K562 (cell line): Measurements from ENCODE around the gene ADAT2. TPM values are rescaled to one million over a fixed set of nuclear protein-coding genes. Genes with fewer than 3 reads are reported as not detected.

Experiments used
- ATAC-seq: fragments of 200-7000 bp; cut with Tn5 transposase; 3 replicates; pipeline ENCODE4 v1.9.1; 2020; ENCODE audit warnings: moderate library complexity
- BruUV-seq: library from RNA; stranded (reverse); fragments of 400-500 nt; replicated peaks from 2 replicates; lab custom pipeline; 2021; lab: Mats Ljungman, UMichigan
- CTCF ChIA-PET: fragments of 300-600 bp; formaldehyde crosslinking; extraction: SDS; loops from one replicate; lab custom pipeline; 2021; ENCODE audit warnings: low intra/inter-chr PET ratio; lab: Yijun Ruan, JAX
- POLR2A ChIA-PET: fragments of 300-600, 350-650 bp; sonication (Branson Sonifier 250); formaldehyde crosslinking; extraction: SDS; loops from one replicate; lab custom pipeline; 2021; ENCODE audit warnings: antibody characterized with exemption, inconsistent platforms; lab: Yijun Ruan, JAX
- DNase-seq, 4 experiments: peaks; one replicate each; pipeline versions ENCODE4 v3.0.0 to v3.0.0-alpha.2; 2011 to 2018; ENCODE audit warnings: low spot score in 3 of 4, mixed read lengths in 3 of 4; ENCODE audit errors: extremely low read depth in 1 of 4
- FAIRE-seq: peaks from 2 replicates; lab custom pipeline; 2011; peaks lifted over from hg19 to GRCh38; lab: Jason Lieb, UNC
- H2AFZ ChIP-seq: 2 replicates; pipeline ENCODE4 v1.6.0; 2011; ENCODE audit warnings: low read depth, low read length, control low read depth, inconsistent platforms
- H3K27ac ChIP-seq: fragments of 200-600 bp; 3 replicates; pipeline ENCODE4 v1.8.0; 2011; ENCODE audit warnings: low read depth, mild to moderate bottlenecking, control low read depth, inconsistent platforms, low read length, moderate library complexity, mixed read lengths; ENCODE audit errors: extremely low read depth
- H3K27me3 ChIP-seq, 2 experiments: fragments of 300-600 bp in 1 of 2; 2 replicates in 1 of 2; 3 replicates in 1 of 2; pipeline versions ENCODE4 v1.6.0 to v1.8.0; 2011; ENCODE audit warnings: inconsistent platforms in 2 of 2, low read length in 2 of 2, mild to moderate bottlenecking in 1 of 2, mixed read lengths in 1 of 2, moderate library complexity in 1 of 2; ENCODE audit not compliant: control insufficient read depth in 2 of 2, insufficient read depth in 2 of 2
- H3K36me3 ChIP-seq: fragments of 300-600 bp; 3 replicates; pipeline ENCODE4 v1.8.0; 2011; ENCODE audit warnings: mild to moderate bottlenecking, low read length, inconsistent platforms; ENCODE audit not compliant: control insufficient read depth, insufficient read depth
- H3K4me1 ChIP-seq, 2 experiments: fragments of 200-600 bp in 1 of 2; replicated peaks in 1 of 2; 2 replicates in 1 of 2; 3 replicates in 1 of 2; pipeline versions ENCODE4 v1.5.1 to v1.8.0; 2011; ENCODE audit warnings: inconsistent platforms in 2 of 2, low read length in 2 of 2, mild to moderate bottlenecking in 1 of 2, mixed read lengths in 1 of 2, moderate library complexity in 1 of 2; ENCODE audit not compliant: control insufficient read depth in 2 of 2, insufficient read depth in 2 of 2
- H3K4me2 ChIP-seq: 2 replicates; pipeline ENCODE4 v1.6.1; 2011; ENCODE audit warnings: low read length, control low read depth, inconsistent platforms, mixed read lengths; ENCODE audit not compliant: insufficient read depth
- H3K4me3 ChIP-seq: fragments of 200-600 bp; sonication (generic), shearing (Covaris generic); 2 replicates; pipeline ENCODE4 v1.5.1; 2016; ENCODE audit warnings: control low read depth, inconsistent platforms
- H3K79me2 ChIP-seq: fragments of 200-600 bp; 3 replicates; pipeline ENCODE4 v1.8.0; 2011; ENCODE audit warnings: low read length, inconsistent platforms; ENCODE audit not compliant: control insufficient read depth, insufficient read depth
- H3K9ac ChIP-seq, 2 experiments: 2 replicates each; pipeline versions ENCODE4 v1.6.0 to v1.6.1; 2011; ENCODE audit warnings: low read depth in 2 of 2, low read length in 2 of 2, control low read depth in 1 of 2, inconsistent platforms in 1 of 2, mild to moderate bottlenecking in 1 of 2, mixed read lengths in 1 of 2; ENCODE audit not compliant: insufficient read depth in 1 of 2
- H3K9me1 ChIP-seq: one replicate; pipeline ENCODE4 v1.6.0; 2011; ENCODE audit warnings: inconsistent platforms, mild to moderate bottlenecking, low read length, moderate library complexity; ENCODE audit not compliant: control insufficient read depth, insufficient read depth
- H3K9me3 ChIP-seq: replicated peaks from 2 replicates; pipeline ENCODE4 v1.5.1; 2011; ENCODE audit warnings: low read depth, low read length, inconsistent platforms; ENCODE audit not compliant: control insufficient read depth, insufficient read depth
- H4K20me1 ChIP-seq: replicated peaks from 2 replicates; pipeline ENCODE4 v1.6.1; 2011; ENCODE audit warnings: low read length, inconsistent platforms, mixed read lengths; ENCODE audit not compliant: control insufficient read depth, insufficient read depth
- CEBPB ChIP-seq: fragments of 450-650 bp; IDR thresholded peaks from 2 replicates; pipeline ENCODE4 v1.6.1; 2016; ENCODE audit warnings: missing genetic modification characterization, missing compliant biosample characterization
- CEBPG ChIP-seq, 3 experiments: fragments of 200-800 bp in 1 of 3; sonication (Bioruptor generic) in 1 of 3; sonication (generic) in 1 of 3; formaldehyde crosslinking in 1 of 3; IDR thresholded peaks in 2 of 3; conservative IDR thresholded peaks in 1 of 3; 2 replicates each; pipeline versions ENCODE4 v1.6.1 to v1.8.0; 2016 to 2022; ENCODE audit warnings: missing compliant biosample characterization in 2 of 3, missing genetic modification characterization in 2 of 3, mild to moderate bottlenecking in 1 of 3, missing genetic modification reagents in 1 of 3
- ETV1 ChIP-seq: fragments of 450-650 bp; conservative IDR thresholded peaks from 2 replicates; pipeline ENCODE4 v1.6.1; 2016; ENCODE audit warnings: missing genetic modification characterization, control low read depth, low read depth, missing compliant biosample characterization
- WGBS: fragments of 100-300 bp; shearing (Covaris generic); methylation state at CpG from one replicate; pipeline ENCODE4 v1.1.6; 2016; ENCODE audit warnings: low coverage, mixed read lengths; ENCODE audit not compliant: insufficient coverage; ENCODE audit errors: missing lambda C conversion rate; 5-methylcytosine and 5-hydroxymethylcytosine counted together
- in situ Hi-C: fragments of 300-500 bp; cut with MboI; formaldehyde crosslinking; loops from 4 replicates; pipeline ENCODE4 v1.15.0; 2018; ENCODE audit warnings: inconsistent platforms, mixed read lengths
- intact Hi-C: fragments of 100-400 bp; cut with micrococcal nuclease; formaldehyde crosslinking; loops from 2 replicates; pipeline ENCODE4 v1.14.2; 2022
- polyA plus RNA-seq, 8 experiments: library from polyadenylated mRNA; depleted of rRNA in 4 of 8; stranded (reverse) in 5 of 8; unstranded in 3 of 8; fragments of >200 nt; fragmentation: Nextera tagmentation in 2 of 8; fragmentation: Illumina TruSeq in 1 of 8; extraction: Ambion mirVana in 2 of 8; extraction: Trizol in 1 of 8; gene quantifications; 2 replicates each; pipeline versions ENCODE4 v1.2.1 to v1.2.3, GENCODE V29; 2011 to 2014; ENCODE audit warnings: inconsistent platforms in 1 of 8, missing spikeins in 1 of 8
- total RNA-seq, 7 experiments: library from RNA; depleted of rRNA in 6 of 7; stranded (reverse); fragments of >200 nt in 6 of 7; fragmentation: Illumina TruSeq in 2 of 7; extraction: Trizol in 2 of 7; gene quantifications; 2 replicates each; pipeline versions ENCODE4 v1.2.1 to v1.2.3, GENCODE V29; 2011 to 2021; ENCODE audit warnings: low replicate concordance in 1 of 7
- TF ChIP-seq, protein P1 (sequence below): fragments of 450-650 bp; formaldehyde crosslinking; IDR thresholded peaks from 2 replicates; pipeline ENCODE4 v1.4.0; 2022; ENCODE audit warnings: missing genetic modification characterization

ADAT2 gene
- total and polyA plus RNA-seq, 9 of the 15 experiments (the other 6 are each of a cell fraction or from before 2014, with no cell fraction given): 13.0 to 62.5 (median 31.7) TPM

DNA sequence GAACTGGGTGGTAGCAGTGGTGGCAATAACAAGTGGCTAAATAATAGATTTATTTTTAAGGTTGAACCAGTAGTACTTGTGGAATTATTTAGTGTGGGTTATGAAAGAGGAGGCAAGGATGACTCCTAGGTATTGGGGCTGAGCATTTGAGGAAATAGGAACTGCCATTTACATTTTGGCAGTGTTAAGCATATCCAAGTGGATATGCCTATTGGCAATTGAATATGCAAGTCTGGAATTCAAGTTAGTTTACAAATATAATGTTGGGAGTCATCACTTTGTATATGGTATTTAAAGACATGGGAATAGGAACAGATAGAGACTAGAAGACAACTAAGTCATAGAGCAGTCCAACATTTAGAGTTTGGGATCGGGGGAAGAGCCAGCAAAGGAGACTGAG is 26.1 kb upstream of the ADAT2 start (continued):
- TF ChIP-seq, protein P1, sequence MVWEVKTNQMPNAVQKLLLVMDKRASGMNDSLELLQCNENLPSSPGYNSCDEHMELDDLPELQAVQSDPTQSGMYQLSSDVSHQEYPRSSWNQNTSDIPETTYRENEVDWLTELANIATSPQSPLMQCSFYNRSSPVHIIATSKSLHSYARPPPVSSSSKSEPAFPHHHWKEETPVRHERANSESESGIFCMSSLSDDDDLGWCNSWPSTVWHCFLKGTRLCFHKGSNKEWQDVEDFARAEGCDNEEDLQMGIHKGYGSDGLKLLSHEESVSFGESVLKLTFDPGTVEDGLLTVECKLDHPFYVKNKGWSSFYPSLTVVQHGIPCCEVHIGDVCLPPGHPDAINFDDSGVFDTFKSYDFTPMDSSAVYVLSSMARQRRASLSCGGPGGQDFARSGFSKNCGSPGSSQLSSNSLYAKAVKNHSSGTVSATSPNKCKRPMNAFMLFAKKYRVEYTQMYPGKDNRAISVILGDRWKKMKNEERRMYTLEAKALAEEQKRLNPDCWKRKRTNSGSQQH (CRISPR knock-in tag): no peak

DNA sequence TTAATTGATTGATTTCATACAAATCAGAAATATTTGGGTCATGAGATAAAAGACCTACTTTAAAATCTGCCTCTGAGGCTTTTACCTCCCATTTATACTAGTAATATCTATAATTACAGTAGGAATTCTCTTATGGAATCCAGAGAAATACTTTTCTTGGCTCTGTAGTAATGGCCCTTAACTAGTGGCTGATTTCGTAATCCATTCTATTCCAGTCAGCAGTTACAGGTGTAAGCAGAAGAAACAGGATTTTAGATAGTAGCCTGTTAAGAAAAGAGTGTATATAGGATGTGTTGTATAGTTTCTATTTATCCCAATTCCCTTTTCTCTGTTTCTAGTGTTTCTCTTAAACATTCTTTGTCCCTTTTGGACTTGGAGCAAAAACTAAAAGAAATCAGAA is 21.3 kb upstream of the ADAT2 start:
- no peaks in the 10 kb centered on the region; the same call in 2 of the 3 replicates for H3K36me3 ChIP-seq
- H3K9me3 ChIP-seq: no peaks in the 10 kb centered on the region
- in situ Hi-C loops (no loop called here), intact Hi-C loops (no loop called here)
- no peak for TF ChIP-seq ETV1
- peak; percentile 72 for TF ChIP-seq CEBPB (tag)
- no peak for TF ChIP-seq CEBPG (CRISPR knock-in tag; IDR thresholded peaks at IDR 0.05)
- TF ChIP-seq CEBPG (tag; conservative IDR thresholded peaks at IDR 0.05 in 1 of 2, IDR thresholded peaks at IDR 0.05 in 1 of 2): 0 out of 4 replicates have a peak, but pooled peaks have one; percentile 16 to 34
- no peaks in the 10 kb centered on the region for H3K9me1 ChIP-seq
- no peaks in the 10 kb centered on the region for H4K20me1 ChIP-seq
- CTCF ChIA-PET: no interaction called here
- no peak overlapping the region for H3K4me3 ChIP-seq
- H3K4me2 ChIP-seq: no peak overlapping the region
- WGBS: 96% methylated on average over 1 of the region's 1 CpG
- H3K27me3 ChIP-seq: no peaks in the 10 kb centered on the region
- no peak for ATAC-seq
- no peak overlapping the region for H2AFZ ChIP-seq
- POLR2A ChIA-PET: interaction anchor here (0.9 kb wide), 1 partner anchor 13 kb away, joined by 3 read pairs; no protein-coding TSS in a partner anchor
- H3K79me2 ChIP-seq: no peaks in the 10 kb centered on the region
- no TSS peak for BruUV-seq
- no peak for FAIRE-seq
- DNase-seq: no peak
- H3K27ac ChIP-seq: no peak overlapping the region
- H3K4me1 ChIP-seq: no peaks in the 10 kb centered on the region
- H3K9ac ChIP-seq: no peak overlapping the region
